GM12878 (cell line): ENCODE measurements around the gene ZNF525. TPM values are rescaled to one million over a fixed set of nuclear protein-coding genes. Genes with fewer than 3 reads are reported as not detected.

ENCODE experiments used
- ATF3 ChIP-seq: IDR thresholded peaks from 2 replicates; pipeline ENCODE4 v1.6.1; 2011; ENCODE audit warnings: low read depth, mild to moderate bottlenecking, low read length, moderate library complexity, borderline replicate concordance; ENCODE audit errors: extremely low read depth
- CTCF ChIP-seq, 3 experiments: IDR thresholded peaks in 2 of 3; conservative IDR thresholded peaks in 1 of 3; 2 replicates each; pipeline ENCODE4 v1.5.1; 2011; ENCODE audit warnings: low read depth in 3 of 3, low read length in 3 of 3, mild to moderate bottlenecking in 3 of 3, control low read depth in 2 of 3, moderate library complexity in 2 of 3, inconsistent platforms in 1 of 3, mixed read lengths in 1 of 3; ENCODE audit not compliant: control insufficient read depth in 2 of 3, insufficient read depth in 1 of 3; ENCODE audit errors: extremely low read depth in 1 of 3
- NFYA ChIP-seq: IDR thresholded peaks from 2 replicates; pipeline ENCODE4 v1.6.1; 2011; ENCODE audit warnings: low read depth, mild to moderate bottlenecking, low read length, improper control_type of control experiment, borderline replicate concordance
- NKRF ChIP-seq: fragments of 450-650 bp; conservative IDR thresholded peaks from 2 replicates; pipeline ENCODE4 v1.6.1; 2017; ENCODE audit warnings: mild to moderate bottlenecking, moderate library complexity
- NR2C1 ChIP-seq: fragments of 450-650 bp; IDR thresholded peaks from 2 replicates; pipeline ENCODE4 v1.6.1; 2017; ENCODE audit warnings: antibody characterized with exemption, mild to moderate bottlenecking, moderate library complexity
- NR2F1 ChIP-seq: fragments of 450-650 bp; conservative IDR thresholded peaks from 2 replicates; pipeline ENCODE4 v1.6.1; 2017; ENCODE audit warnings: mild to moderate bottlenecking
- NRF1 ChIP-seq: conservative IDR thresholded peaks from 2 replicates; pipeline ENCODE4 v1.6.1; 2011; ENCODE audit warnings: mild to moderate bottlenecking, low read depth, low read length, improper control_type of control experiment
- PBX3 ChIP-seq: IDR thresholded peaks from 2 replicates; pipeline ENCODE4 v1.6.1; 2011; ENCODE audit warnings: mild to moderate bottlenecking, low read depth, low read length, moderate library complexity; ENCODE audit not compliant: insufficient replicate concordance
- POLR2A ChIP-seq: IDR thresholded peaks from 2 replicates; pipeline ENCODE4 v1.6.1; 2011; ENCODE audit warnings: low read depth, mild to moderate bottlenecking, low read length
- POLR2AphosphoS2 ChIP-seq: IDR thresholded peaks from 2 replicates; pipeline ENCODE4 v1.6.1; 2011; ENCODE audit warnings: low read depth, mild to moderate bottlenecking, low read length, improper control_type of control experiment, moderate library complexity
- RAD21 ChIP-seq: IDR thresholded peaks from 2 replicates; pipeline ENCODE4 v1.6.1; 2011; ENCODE audit warnings: mild to moderate bottlenecking, low read depth, low read length, moderate library complexity; ENCODE audit not compliant: insufficient read depth
- SMAD5 ChIP-seq: IDR thresholded peaks from 2 replicates; pipeline ENCODE4 v1.6.1; 2016; ENCODE audit warnings: antibody characterized with exemption, low read depth
- ZBTB40 ChIP-seq: fragments of 450-650 bp; IDR thresholded peaks from 2 replicates; pipeline ENCODE4 v1.6.1; 2016; ENCODE audit warnings: mild to moderate bottlenecking, moderate library complexity, borderline replicate concordance
- polyA plus RNA-seq, 11 experiments: library from polyadenylated mRNA; depleted of rRNA in 4 of 11; unstranded in 6 of 11; stranded (reverse) in 5 of 11; fragments of >200 nt; fragmentation: Nextera tagmentation in 4 of 11; fragmentation: Illumina TruSeq in 1 of 11; extraction: Ambion mirVana in 4 of 11; extraction: Trizol in 1 of 11; gene quantifications; 1 replicate in 1 of 11; 2 replicates in 10 of 11; pipeline versions ENCODE4 v1.2.1 to v1.2.3, GENCODE V29; 2011 to 2016; ENCODE audit warnings: inconsistent platforms in 2 of 11, missing spikeins in 2 of 11, low read depth in 1 of 11
- total RNA-seq, 4 experiments: library from RNA; depleted of rRNA in 3 of 4; stranded (reverse); fragments of >200 nt in 3 of 4; fragmentation: Illumina TruSeq in 1 of 4; extraction: Trizol in 1 of 4; gene quantifications; 2 replicates each; pipeline versions ENCODE4 v1.2.1 to v1.2.3, GENCODE V29; 2013 to 2021
- TF ChIP-seq, protein P1 (sequence below): IDR thresholded peaks from 2 replicates; pipeline ENCODE4 v1.6.1; 2012; ENCODE audit warnings: low read depth, low read length, improper control_type of control experiment

Gene ZNF525
- total and polyA plus RNA-seq, 10 of the 15 experiments (the other 5 are each of a cell fraction or from before 2014, with no cell fraction given), result 3.0 to 25.8 (median 9.4) TPM

GRCh38 chr19:53365134-53365898 lies at the start of gene ZNF525 (continued):
- TF ChIP-seq PBX3 (no peak), NRF1 (peak; percentile 36), ATF3 (no peak), RAD21 (0 out of 2 replicates have a peak, but pooled peaks have one; percentile 19), POLR2A (peak; percentile 93), NR2C1 (peak; percentile 72), NFYA (no peak), ZBTB40 (peak; percentile 47; the same call in 1 of the 2 replicates), SMAD5 (peak; percentile 69; the same call in 1 of the 2 replicates), CTCF (IDR thresholded peaks at IDR 0.05 in 2 of 3, conservative IDR thresholded peaks at IDR 0.05 in 1 of 3; ENCODE audit: control insufficient read depth in 2 of 3, extremely low read depth in 1 of 3, insufficient read depth in 1 of 3, low read depth in 3 of 3, low read length in 3 of 3) (peak; percentile 25 to 45 (median 30); a peak in 5 of 6 replicates), NR2F1 (0 out of 2 replicates have a peak, but pooled peaks have one; percentile 31), NKRF (peak; percentile 58; the same call in 1 of the 2 replicates), POLR2AphosphoS2 (no peak)
- TF ChIP-seq, protein P1, sequence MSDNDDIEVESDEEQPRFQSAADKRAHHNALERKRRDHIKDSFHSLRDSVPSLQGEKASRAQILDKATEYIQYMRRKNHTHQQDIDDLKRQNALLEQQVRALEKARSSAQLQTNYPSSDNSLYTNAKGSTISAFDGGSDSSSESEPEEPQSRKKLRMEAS, result peak; percentile 72
